HG03575 (cell line): ENCODE data around the gene DUS1L.

ENCODE experiments used
- ATAC-seq: cut with Tn5 transposase; IDR thresholded peaks from one replicate; pipeline ENCODE4 v1.9.1; 2021; ENCODE audit not compliant: unreplicated experiment, insufficient number of reproducible peaks, low FRiP score; ENCODE audit errors: extremely low read depth

Gene DUS1L

GRCh38 chr17:82090549-82091263, 25.1 kb upstream of the DUS1L start:
- ATAC-seq = no peak

DNA sequence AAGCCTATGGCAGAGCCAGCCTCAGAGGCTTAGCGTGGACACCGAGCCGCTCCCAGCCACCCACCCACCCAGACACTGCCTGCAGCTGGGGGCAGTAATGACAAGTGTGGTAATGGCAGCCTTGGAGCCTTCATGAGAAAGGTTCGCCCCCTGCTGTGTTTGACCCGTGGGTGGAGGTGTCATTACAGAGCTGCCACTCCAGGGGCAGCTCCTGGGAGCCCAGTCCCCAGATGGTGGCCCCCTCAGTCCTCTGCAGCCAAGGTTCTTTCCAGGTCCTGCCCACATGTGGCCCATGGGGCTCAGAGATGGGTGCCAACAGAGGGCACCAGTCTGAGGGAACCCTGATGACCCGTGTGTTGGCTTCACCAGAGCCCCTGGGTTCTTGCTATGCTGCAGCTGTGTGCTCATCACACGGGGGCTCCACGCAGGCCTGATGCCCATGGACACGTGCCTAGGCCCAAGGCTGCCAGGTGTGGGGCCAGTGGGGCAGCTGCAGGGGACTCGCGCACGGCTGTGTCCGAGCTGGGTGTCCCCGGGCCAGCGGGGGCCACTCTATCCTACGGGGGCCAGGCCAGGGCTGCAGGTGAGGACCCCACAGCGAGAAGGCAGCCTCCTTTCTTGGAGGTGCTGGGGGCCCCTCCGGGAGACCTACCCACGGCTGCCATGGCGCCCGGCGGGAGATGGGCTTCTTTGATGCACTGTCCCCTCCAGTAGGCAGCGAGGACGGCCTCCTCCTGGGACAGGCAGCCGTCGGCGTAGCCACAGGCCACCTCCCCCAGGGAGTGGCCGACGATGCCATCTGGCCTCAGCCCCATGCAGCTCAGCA, 24.3 kb upstream of the DUS1L start:
- no peak for ATAC-seq

DNA sequence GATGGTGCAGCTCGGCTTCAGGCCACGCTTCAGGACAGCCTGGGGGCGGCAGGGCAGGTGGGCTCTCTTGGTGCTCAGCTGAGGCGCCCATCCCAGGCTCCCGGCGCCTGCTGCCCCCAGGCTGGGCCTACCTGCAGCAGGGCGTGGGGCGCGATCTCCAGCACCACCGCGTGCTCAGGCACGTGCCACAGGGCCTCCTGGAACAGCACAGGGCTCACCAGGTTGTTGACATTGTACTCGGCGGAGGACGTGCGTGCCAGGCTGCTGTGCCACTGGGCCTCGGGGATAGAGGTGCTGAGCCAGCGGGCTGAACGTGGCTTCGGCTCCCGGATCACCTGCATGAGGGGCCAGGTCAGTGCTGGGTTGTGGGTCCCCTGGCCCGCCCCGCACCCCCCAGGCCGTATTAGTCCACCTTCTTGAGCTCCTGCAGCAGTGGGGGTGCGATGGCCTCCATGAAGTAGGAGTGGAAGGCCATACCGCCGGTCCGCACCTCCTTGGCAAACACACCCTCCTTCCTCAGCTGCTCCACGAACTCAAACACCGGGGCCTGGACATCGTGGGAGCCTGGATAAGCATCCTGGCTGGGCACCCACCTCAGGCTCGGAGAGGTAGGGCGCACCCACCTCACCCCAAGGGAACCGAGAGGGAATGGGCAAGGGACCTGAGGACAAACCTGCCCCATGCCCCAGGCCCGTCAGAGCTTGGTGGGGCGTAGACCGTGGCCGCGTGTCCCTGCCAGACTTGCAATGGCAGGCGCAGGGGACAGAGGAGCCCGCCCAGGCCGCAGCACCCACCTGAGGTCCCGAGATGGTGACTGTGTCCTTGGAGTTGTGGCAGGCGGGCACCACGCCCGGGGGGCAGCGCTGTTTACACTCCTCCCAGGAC, 23.5 kb upstream of the DUS1L start:
- ATAC-seq = no peak

DNA sequence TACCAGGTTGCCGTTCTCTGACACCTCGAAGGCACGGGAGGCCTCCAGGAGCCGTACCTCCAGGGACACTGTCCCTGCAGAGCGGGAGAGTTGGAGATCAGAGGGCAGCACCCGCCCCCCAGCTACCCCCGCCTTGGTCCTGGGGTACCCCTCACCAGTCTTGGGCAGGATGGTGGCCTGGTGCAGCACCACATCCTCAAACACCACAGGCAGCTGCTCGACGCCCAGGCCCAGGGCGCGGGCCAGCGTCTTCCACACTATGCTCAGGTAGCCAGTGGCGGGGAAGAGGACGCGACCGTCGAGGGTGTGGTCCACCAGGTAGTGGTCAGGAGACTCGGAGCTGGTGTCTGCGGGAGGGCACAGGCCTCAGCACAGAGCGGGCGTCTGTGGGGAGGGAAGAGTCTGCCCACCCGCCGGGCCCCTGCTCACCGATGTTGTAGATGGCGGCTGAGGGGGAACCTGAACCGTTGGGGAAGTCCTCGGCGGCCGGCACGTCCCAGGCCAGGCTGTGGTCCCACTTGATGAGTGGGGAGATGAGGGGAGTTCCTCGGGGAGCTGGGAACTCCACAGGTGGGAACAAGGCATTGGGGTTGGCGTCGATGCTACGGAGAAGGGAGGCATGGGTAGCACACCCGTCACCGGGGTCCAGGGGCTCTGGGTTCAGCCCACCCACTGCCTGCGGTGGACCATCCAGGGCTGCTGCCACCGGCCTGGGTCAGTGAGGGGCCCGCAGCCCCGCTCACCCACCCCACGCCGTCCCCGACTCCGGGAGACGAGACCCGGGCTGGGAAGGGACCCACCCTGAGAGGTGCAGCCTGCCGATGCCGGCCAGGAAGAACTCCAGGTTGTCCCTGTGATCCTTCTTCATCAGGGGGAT, 22.6 kb upstream of the DUS1L start:
- ATAC-seq = no peak

DNA sequence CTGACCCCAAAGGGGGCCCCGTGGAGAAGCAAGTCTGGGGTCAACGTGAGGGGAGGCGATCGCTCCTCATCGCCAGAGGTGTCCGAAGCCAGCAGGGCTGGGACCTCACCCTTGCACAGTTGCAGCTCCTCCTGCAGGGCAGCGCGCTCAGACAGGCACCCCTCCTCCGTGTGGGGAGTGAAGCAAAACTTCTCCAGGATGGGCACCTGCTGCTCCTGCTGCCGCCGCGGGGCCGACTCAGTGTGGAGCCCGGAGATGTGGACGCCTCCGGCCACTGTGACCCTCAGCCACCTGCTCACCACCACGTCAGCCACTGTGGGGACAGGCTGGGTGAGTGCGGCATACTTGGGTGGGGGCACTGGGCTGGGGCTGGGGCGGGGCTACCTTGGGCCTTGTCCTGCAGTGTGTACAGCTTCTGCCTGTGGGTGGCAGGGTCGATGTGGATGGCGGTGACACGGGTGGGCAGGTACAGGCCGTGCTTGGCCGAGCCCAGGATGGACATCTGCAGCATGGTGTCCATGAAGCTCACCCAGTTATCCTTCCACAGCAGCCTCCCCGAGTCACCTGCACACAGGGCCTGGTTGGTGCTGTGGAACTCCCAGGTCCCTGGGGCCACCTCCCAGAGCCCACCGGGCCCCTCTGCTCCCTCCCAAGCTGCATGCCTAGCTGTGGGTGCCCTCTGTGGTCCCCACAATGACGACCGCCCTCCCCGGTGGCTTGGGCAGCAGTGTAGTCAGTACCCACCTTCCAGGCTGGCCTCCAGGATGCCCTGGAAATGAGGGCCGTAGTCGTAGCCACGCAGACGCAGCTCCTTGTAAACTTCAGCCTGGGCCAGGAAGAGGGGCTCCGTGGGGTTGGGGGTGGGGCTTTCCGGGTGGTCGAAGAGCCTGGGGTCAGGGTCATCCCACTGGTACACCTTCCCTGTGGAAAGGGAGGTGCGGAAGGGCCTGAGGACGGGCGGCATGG, 21.6 kb upstream of the DUS1L start:
- ATAC-seq = no peak

- ATAC-seq = no peak
These were observed 20.5 kb upstream of the DUS1L start for GRCh38 chr17:82085931-82086764.

GRCh38 chr17:82085031-82085861, 19.6 kb upstream of the DUS1L start:
- ATAC-seq = no peak

GRCh38 chr17:82084373-82085030, 18.9 kb upstream of the DUS1L start:
- ATAC-seq = no peak

DNA sequence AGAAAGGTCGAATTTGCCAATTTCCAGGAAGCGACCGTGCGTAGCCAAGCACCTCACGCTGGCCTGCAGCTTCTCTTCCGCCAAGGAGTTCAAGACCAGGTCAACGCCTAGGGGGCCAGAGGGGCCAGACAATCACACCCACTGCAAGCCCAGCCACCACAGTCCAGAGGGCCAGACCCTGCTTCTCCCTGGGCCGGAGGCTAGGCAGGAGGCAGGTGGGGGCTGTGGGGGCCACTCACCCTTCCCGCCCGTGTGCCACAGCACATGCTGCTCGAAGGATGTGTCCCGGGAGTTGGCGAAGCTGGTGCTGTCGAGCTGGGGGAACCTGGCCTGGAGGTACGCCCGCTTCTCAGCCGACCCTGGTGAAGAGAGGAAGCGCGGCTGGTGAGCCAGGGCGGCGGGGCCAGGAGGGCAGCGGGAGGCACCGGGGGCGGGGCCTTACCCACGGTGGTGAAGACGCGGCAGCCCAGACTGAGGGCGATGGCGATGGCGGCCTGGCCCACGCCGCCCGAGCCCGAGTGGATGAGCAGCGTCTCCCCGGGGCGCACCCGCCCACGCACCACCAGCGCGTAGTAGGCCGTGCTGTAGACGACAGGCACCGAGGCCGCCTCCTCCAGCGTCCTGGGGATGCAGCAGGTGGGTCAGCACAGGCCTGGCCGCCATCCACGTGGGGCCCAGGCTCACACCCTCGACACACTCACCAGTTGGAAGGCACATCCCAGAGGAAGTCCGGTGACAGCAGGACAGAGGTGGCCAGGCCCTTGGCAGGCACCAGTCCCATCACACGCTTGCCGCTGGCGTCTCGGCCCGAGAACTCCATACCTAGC, 18.1 kb upstream of the DUS1L start:
- ATAC-seq = no peak

GRCh38 chr17:82083009-82083408, 17.4 kb upstream of the DUS1L start:
- no peak for ATAC-seq

- ATAC-seq = no peak
These were observed 16.9 kb upstream of the DUS1L start for GRCh38 chr17:82082456-82082855.

DNA sequence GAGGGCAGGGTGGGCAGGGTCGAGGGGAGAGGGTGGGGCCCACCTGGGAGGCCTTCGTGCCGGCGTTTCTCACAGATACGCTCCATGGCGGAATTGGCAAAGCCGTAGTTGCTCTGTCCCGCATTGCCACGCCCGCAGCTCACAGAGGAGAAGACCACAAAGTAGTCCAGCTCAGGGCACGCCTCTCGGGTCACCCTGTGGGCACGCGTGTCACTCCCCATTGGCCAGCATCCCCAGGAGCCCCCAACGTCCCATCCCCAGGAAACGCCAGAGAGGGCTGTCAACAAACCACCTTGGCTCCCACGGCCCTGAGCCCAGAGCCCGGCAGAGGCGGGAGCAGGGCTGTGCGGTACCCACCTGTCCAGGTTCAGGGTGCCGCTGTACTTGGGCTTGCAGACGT, 16.4 kb upstream of the DUS1L start:
- ATAC-seq = no peak

DNA sequence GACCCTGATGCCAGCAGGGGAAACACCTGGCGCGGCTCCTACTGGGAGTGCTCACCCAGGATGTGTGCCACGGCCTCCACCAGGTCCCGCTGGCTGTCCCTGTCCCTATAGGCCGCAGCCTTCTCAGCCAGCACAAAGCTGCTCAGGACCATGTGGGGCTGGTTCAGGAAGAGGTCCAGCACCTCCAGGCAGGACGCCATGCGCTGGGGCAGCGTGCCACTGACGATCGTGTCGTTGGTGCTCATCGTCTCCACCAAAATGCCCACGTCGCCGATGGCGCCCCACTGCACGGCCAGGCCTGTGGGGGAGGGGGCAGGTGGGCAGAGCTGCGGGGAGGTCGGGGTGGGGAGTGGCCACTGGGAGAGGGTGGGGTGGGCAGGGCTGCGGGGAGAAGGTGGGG, 15.9 kb upstream of the DUS1L start:
- ATAC-seq = no peak

DNA sequence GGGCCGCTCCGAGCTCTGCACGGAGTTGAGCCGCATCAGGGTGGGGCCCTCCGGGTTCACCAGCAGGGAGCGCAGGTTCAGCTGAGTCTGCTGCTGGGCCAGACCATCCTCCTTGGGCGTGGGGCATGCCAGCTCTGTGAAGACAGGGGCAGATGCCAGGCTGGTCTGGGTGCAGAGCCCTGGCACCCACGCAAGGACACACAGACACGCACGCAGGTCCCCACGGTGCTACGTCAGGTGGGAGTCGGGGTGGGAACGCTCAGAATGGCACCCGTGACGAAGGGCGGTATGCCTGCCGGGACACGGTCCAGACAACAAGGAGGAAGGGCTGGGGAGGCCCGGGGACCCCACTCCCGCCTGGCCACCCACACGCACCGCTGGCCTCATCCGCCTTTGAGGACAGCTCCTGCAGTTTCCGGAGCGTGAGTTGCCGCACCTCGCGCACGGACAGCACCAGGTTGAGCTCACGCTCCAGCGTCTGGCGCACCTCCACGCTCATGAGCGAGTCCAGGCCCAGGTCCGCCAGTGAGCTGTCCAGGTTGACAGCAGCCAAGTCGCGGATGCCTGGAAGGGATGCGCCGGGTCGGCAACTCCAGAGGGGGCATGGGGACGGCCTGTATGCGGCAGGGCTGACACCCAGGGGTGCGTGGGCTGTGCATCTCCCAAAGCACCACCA, 15.3 kb upstream of the DUS1L start:
- no peak for ATAC-seq
